BE2C (cell line): ENCODE results near the gene OCA2.

Source experiments
- DNase-seq: peaks from one replicate; pipeline ENCODE4 v3.0.0-alpha.2; 2020
- H3K27me3 ChIP-seq: fragments of 250-450 bp; sonication (Bioruptor Pico); 2 replicates; pipeline ENCODE4 v1.5.1; 2020; ENCODE audit warnings: mild to moderate bottlenecking
- H3K36me3 ChIP-seq: fragments of 250-450 bp; sonication (Bioruptor Pico); 2 replicates; pipeline ENCODE4 v1.5.1; 2020; ENCODE audit warnings: mild to moderate bottlenecking
- H3K4me1 ChIP-seq: fragments of 250-450 bp; sonication (Bioruptor Pico); 2 replicates; pipeline ENCODE4 v1.5.1; 2020
- H3K4me3 ChIP-seq: 2 replicates; pipeline ENCODE4 v1.5.1; 2011; ENCODE audit warnings: low read depth, low read length
- H3K9me3 ChIP-seq: fragments of 250-450 bp; sonication (Bioruptor Pico); 2 replicates; pipeline ENCODE4 v1.5.1; 2020
- TF ChIP-seq, protein P1 (sequence below): IDR thresholded peaks from 2 replicates; pipeline ENCODE4 v1.5.1; 2012; ENCODE audit warnings: mild to moderate bottlenecking, low read depth, low read length

Gene OCA2

DNA sequence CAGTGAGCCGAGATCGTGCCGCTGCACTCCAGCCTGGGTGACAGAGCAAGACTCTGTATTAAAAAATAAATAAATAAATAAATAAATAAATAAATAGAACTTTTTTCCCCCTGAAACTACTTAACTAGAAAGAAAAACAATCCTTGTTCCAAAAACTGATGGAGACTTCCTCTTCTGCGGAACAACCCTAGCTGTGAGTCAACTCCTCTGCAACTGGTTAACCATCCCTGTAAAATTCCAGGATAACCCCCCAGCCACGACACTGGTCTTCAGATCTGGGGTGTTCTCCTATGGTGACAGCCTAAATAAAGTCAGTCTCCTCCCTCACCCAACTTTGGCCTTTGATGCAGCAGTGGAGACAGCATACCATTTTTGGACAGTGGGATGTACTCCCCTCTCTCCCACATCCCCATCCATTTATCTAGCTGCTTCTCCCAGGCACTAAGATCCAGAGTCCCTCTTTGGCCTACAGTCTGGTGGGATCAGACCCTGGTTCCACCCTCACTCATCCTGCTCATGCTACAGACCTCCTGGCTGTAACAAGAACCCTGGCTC, 352.6 kb downstream of the OCA2 start:
- DNase-seq: no peak
- TF ChIP-seq, protein P1, sequence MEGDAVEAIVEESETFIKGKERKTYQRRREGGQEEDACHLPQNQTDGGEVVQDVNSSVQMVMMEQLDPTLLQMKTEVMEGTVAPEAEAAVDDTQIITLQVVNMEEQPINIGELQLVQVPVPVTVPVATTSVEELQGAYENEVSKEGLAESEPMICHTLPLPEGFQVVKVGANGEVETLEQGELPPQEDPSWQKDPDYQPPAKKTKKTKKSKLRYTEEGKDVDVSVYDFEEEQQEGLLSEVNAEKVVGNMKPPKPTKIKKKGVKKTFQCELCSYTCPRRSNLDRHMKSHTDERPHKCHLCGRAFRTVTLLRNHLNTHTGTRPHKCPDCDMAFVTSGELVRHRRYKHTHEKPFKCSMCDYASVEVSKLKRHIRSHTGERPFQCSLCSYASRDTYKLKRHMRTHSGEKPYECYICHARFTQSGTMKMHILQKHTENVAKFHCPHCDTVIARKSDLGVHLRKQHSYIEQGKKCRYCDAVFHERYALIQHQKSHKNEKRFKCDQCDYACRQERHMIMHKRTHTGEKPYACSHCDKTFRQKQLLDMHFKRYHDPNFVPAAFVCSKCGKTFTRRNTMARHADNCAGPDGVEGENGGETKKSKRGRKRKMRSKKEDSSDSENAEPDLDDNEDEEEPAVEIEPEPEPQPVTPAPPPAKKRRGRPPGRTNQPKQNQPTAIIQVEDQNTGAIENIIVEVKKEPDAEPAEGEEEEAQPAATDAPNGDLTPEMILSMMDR: no peak
- Histone ChIP-seq H3K4me3 (no peak overlapping the region), H3K36me3 (no peaks in the 10 kb centered on the region), H3K27me3 (no peaks in the 10 kb centered on the region), H3K4me1 (no peaks in the 10 kb centered on the region), H3K9me3 (no peaks in the 10 kb centered on the region)

DNA sequence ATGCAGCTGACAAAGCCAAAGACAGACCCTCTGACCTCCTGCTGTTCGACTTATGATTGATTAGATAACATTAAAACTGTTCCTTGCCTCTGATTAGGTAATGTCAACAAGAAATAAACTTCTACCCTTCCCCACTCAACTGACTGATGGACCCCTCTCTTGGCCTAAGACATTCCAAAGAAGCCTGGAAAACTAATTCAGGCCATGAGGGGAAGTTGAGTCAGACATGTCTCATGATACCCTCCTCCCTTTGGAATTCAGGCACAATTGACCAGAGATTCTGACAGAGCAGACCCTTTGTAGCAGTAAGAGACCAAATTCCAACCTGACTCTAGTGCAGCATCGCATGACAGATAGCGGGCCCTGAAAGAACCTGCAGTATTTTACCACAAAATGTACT, 354.5 kb downstream of the OCA2 start:
- no peak for DNase-seq
- no peaks in the 10 kb centered on the region for H3K4me1 ChIP-seq
- H3K4me3 ChIP-seq: no peak overlapping the region
- H3K36me3 ChIP-seq: no peaks in the 10 kb centered on the region
- H3K9me3 ChIP-seq: no peaks in the 10 kb centered on the region
- TF ChIP-seq, protein P1: no peak
- no peaks in the 10 kb centered on the region for H3K27me3 ChIP-seq

DNA sequence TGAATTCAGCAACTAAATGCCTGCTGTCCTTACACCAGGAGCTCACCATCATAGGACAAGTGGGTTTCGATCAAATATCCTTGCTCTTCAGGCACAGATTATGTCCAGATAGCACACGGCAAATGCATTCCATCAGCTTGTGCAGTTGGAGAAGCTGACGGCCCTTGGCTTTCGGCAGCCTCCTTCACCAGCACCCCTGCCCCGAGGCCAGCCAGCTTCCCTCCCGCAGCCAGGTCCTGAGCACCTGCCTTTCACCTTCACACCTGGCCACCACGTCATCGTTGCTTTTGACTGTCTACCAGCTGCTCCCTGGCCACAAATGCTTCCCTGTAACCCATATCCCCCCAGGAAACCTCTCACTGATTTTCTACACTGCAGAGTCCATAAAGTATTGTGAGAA, 355.5 kb downstream of the OCA2 start:
- no peak for DNase-seq
- TF ChIP-seq, protein P1: no peak
- H3K27me3 ChIP-seq: no peaks in the 10 kb centered on the region

DNA sequence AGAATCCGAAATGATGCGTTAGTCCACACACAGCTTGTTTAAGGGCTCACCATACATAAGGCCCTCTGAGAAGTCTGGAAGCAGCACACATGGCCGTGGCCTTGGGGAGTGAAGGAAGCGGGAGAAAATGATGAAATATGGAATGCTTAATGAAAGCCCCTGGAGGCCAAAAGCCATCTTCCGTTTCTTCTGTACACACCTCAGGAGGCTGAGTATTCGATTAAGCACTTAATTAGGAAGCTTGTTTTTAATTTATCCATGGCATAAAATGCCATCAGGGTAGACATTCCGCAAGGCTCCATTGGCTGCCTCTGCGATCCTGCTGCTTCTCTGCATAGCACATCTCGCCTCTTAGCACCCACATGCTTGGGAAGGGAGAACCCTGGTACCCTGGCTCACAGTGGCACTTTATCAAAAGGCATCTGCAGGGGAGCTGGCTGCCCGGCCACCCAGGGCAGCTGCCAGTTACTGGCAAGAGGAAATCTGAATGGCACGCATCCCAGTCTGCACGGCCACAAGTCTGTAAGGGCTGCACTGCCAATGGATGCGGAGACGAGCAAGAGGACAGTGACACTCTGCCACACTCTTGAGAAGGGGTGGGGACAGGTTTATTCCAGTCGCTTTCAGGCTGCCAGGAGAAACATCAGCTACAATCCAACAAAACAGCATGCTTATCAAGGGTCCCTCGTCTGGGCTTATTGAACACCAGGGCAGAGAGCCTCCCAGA, 356.2 kb downstream of the OCA2 start:
- Histone ChIP-seq H3K9me3 (no peaks in the 10 kb centered on the region), H3K4me3 (no peak overlapping the region), H3K36me3 (no peaks in the 10 kb centered on the region), H3K27me3 (no peaks in the 10 kb centered on the region), H3K4me1 (no peaks in the 10 kb centered on the region)
- DNase-seq: no peak
- TF ChIP-seq, protein P1: no peak

More for the DNA sequence above, 355.5 kb downstream of the OCA2 start:
- Histone ChIP-seq H3K9me3 (no peaks in the 10 kb centered on the region), H3K36me3 (no peaks in the 10 kb centered on the region), H3K4me3 (no peak overlapping the region), H3K4me1 (no peaks in the 10 kb centered on the region)

DNA sequence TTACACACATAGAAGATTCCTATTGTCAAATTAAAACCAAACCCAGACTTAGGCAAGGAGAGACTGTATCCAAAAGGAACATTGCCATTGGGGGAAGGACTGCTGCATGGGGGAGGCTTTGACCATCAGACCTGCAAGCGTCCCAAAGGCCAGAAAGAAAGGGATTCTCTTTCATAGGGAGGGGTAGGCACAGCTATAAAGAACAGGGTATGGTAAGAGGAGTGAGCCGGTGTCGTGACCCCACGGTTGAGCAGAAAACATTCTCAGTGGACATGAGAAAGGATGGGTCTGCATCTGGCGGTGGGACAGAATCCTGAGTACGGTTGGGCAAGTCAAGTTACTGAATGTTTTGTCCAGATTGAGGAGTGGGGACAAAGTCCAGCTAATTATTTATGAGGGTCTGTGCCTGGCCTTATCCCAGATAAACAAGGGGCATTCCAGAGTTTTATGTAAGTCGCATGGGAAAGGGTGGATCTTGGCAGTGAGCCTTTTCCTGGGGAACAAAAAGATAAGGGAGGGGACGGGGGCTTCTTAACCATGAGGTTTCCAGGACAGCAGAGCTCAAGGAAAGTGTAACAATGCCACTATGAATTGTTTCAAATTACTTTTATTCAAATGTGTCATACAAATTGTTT, 357.8 kb downstream of the OCA2 start:
- Histone ChIP-seq H3K4me3 (no peak overlapping the region), H3K4me1 (no peaks in the 10 kb centered on the region), H3K27me3 (no peaks in the 10 kb centered on the region), H3K9me3 (no peaks in the 10 kb centered on the region), H3K36me3 (no peaks in the 10 kb centered on the region)
- no peak for DNase-seq
- TF ChIP-seq, protein P1: no peak
